Thymus (tissue), 14 donors: ENCODE measurements around the gene CCDC38. TPM values are rescaled to one million over a fixed set of nuclear protein-coding genes. Genes with fewer than 3 reads are reported as not detected.

Experiments used
- DNase-seq, 9 donors: peaks; one replicate each; pipeline ENCODE4 v3.0.0-alpha.2; 2013; ENCODE audit warnings: low spot score in 9 of 9, low read depth in 6 of 9, missing footprints in 1 of 9
- H3K27ac ChIP-seq, 2 donors: one replicate each; pipeline ENCODE4 v1.5.1; 2013; ENCODE audit warnings: control low read depth in 1 of 2, low read depth in 1 of 2, low read length in 1 of 2, mild to moderate bottlenecking in 1 of 2, moderate library complexity in 1 of 2
- H3K27me3 ChIP-seq, 2 donors: one replicate each; pipeline ENCODE4 v1.5.1; 2013; ENCODE audit warnings: low read length in 1 of 2; ENCODE audit not compliant: control insufficient read depth in 2 of 2, insufficient read depth in 1 of 2
- H3K36me3 ChIP-seq, 2 donors: one replicate each; pipeline ENCODE4 v1.5.1; 2013; ENCODE audit warnings: low read length in 1 of 2, mild to moderate bottlenecking in 1 of 2, moderate library complexity in 1 of 2; ENCODE audit not compliant: control insufficient read depth in 2 of 2, insufficient read depth in 2 of 2
- H3K4me1 ChIP-seq, 2 donors: one replicate each; pipeline ENCODE4 v1.5.1; 2013; ENCODE audit warnings: low read length in 2 of 2; ENCODE audit not compliant: control insufficient read depth in 2 of 2, insufficient read depth in 2 of 2
- H3K4me3 ChIP-seq, 2 donors: one replicate each; pipeline ENCODE4 v1.5.1; 2013; ENCODE audit warnings: low read length in 2 of 2, control low read depth in 1 of 2, mild to moderate bottlenecking in 1 of 2
- H3K9me3 ChIP-seq, 2 donors: one replicate each; pipeline ENCODE4 v1.5.1; 2013; ENCODE audit warnings: low read length in 1 of 2, mild to moderate bottlenecking in 1 of 2; ENCODE audit not compliant: control insufficient read depth in 2 of 2, insufficient read depth in 1 of 2
- WGBS: extraction: QIAGEN DNeasy Blood & Tissue Kit; methylation state at CpG from one replicate; pipeline ENCODE4 v1.1.7; 2013; 5-methylcytosine and 5-hydroxymethylcytosine counted together
- long read RNA-seq, 10 donors: transcript quantifications; one replicate each; lab custom pipeline, GENCODE V29; 2026
- polyA plus RNA-seq: library from polyadenylated mRNA; stranded (reverse); fragments of 200-250 nt; gene quantifications from one replicate; pipeline ENCODE4 v1.2.3, GENCODE V29; 2013
- total RNA-seq: library from RNA; stranded (reverse); fragments of 120-200 nt; gene quantifications from one replicate; pipeline ENCODE4 v1.2.4, GENCODE V29; 2013
- donor health status: healthy.

The CCDC38 gene
- total RNA-seq = 0.05 TPM
- polyA plus RNA-seq = 0.07 TPM
- long read RNA-seq, donor 1 = 0 reads
- long read RNA-seq, donor 2 = 0 reads
- long read RNA-seq, donor 3 = 0 reads
- long read RNA-seq, donor 4 = 0 reads
- long read RNA-seq, donor 5 = 0 reads
- long read RNA-seq, donor 6 = 0 reads
- long read RNA-seq, donor 7 = 0 reads
- long read RNA-seq, donor 8 = 0 reads
- long read RNA-seq, donor 9 = 0 reads
- long read RNA-seq, donor 10 = 0 reads

GRCh38 chr12:95942524-95943329, at the start of gene CCDC38:
CCDC38 (minus strand) TSS chr12:95942614; CDS start chr12:95936509, 6,105 bp downstream.
- Histone ChIP-seq H3K9me3 (no peaks in the 10 kb centered on the region), H3K27me3 (peaks cover 0 to 11% of the 10 kb centered on the region in 2 donors), H3K4me3 (peak within 1 kb of the TSS; percentile 74 to 88), H3K36me3 (no peaks in the 10 kb centered on the region), H3K27ac (peak within 1 kb of the TSS; percentile 36 to 53), H3K4me1 (peaks cover 0 to 8% of the 10 kb centered on the region in 2 donors)
- DNase-seq = peak; percentile 72 to 94 (median 84)
- whole genome bisulfite sequencing = under 1% methylated on average over 51 of the region's 51 CpGs

GRCh38 chr12:95990136-95990535, 47.7 kb upstream of the CCDC38 start:
- Histone ChIP-seq H3K4me1 (no peaks in the 10 kb centered on the region), H3K4me3 (no peak overlapping the region), H3K27ac (no peak overlapping the region), H3K27me3 (no peaks in the 10 kb centered on the region), H3K36me3 (no peaks in the 10 kb centered on the region), H3K9me3 (no peaks in the 10 kb centered on the region)
- 96% methylated on average over 7 of the region's 7 CpGs for WGBS
- no peak for DNase-seq

- Histone ChIP-seq H3K9me3 (no peaks in the 10 kb centered on the region), H3K27me3 (no peaks in the 10 kb centered on the region), H3K4me3 (no peak overlapping the region), H3K4me1 (no peaks in the 10 kb centered on the region), H3K36me3 (no peaks in the 10 kb centered on the region), H3K27ac (no peak overlapping the region)
- 56% methylated on average over 4 of the region's 4 CpGs for WGBS
- no peak for DNase-seq
Measured at GRCh38 chr12:95989504-95990123, 47.2 kb upstream of the CCDC38 start.

- Histone ChIP-seq H3K4me3 (no peak overlapping the region), H3K36me3 (no peaks in the 10 kb centered on the region), H3K4me1 (no peaks in the 10 kb centered on the region), H3K9me3 (no peaks in the 10 kb centered on the region), H3K27me3 (no peaks in the 10 kb centered on the region), H3K27ac (no peak overlapping the region)
- no peak for DNase-seq
- 88% methylated on average over 11 of the region's 11 CpGs for WGBS
Measured at GRCh38 chr12:95988506-95989275, 46.3 kb upstream of the CCDC38 start.

GRCh38 chr12:95986635-95987570, 44.5 kb upstream of the CCDC38 start:
- no peak for DNase-seq
- Histone ChIP-seq H3K4me1 (no peaks in the 10 kb centered on the region), H3K27ac (no peak overlapping the region), H3K36me3 (no peaks in the 10 kb centered on the region), H3K27me3 (no peaks in the 10 kb centered on the region), H3K9me3 (no peaks in the 10 kb centered on the region), H3K4me3 (no peak overlapping the region)
- WGBS = 97% methylated on average over 14 of the region's 14 CpGs

- no peak overlapping the region for H3K4me3 ChIP-seq
- no peak overlapping the region for H3K27ac ChIP-seq
- H3K9me3 ChIP-seq = no peaks in the 10 kb centered on the region
- no peaks in the 10 kb centered on the region for H3K4me1 ChIP-seq
- H3K27me3 ChIP-seq = no peaks in the 10 kb centered on the region
- 99% methylated on average over 1 of the region's 1 CpG for WGBS
- DNase-seq = no peak
- no peaks in the 10 kb centered on the region for H3K36me3 ChIP-seq
Measured at GRCh38 chr12:95984682-95985081, 42.3 kb upstream of the CCDC38 start.

GRCh38 chr12:95982602-95983001, 40.2 kb upstream of the CCDC38 start:
- Histone ChIP-seq H3K36me3 (no peaks in the 10 kb centered on the region), H3K4me3 (no peak overlapping the region), H3K27me3 (no peaks in the 10 kb centered on the region), H3K27ac (no peak overlapping the region), H3K9me3 (no peaks in the 10 kb centered on the region), H3K4me1 (no peaks in the 10 kb centered on the region)
- 97% methylated on average over 1 of the region's 1 CpG for WGBS
- no peak for DNase-seq

- Histone ChIP-seq H3K4me1 (no peaks in the 10 kb centered on the region), H3K9me3 (no peaks in the 10 kb centered on the region), H3K4me3 (no peak overlapping the region), H3K27ac (no peak overlapping the region), H3K27me3 (no peaks in the 10 kb centered on the region), H3K36me3 (no peaks in the 10 kb centered on the region)
- DNase-seq = no peak
- 97% methylated on average over 5 of the region's 5 CpGs for WGBS
Measured at GRCh38 chr12:95980437-95980836, 38.0 kb upstream of the CCDC38 start.
